ENCODE measurements around the gene ATP11C.
"Not testable (repeated sequence)": the region's sequence is repeated elsewhere in the genome, so short reads cannot be mapped to it uniquely, and the experiment has no call there.

Gene ATP11C

DNA sequence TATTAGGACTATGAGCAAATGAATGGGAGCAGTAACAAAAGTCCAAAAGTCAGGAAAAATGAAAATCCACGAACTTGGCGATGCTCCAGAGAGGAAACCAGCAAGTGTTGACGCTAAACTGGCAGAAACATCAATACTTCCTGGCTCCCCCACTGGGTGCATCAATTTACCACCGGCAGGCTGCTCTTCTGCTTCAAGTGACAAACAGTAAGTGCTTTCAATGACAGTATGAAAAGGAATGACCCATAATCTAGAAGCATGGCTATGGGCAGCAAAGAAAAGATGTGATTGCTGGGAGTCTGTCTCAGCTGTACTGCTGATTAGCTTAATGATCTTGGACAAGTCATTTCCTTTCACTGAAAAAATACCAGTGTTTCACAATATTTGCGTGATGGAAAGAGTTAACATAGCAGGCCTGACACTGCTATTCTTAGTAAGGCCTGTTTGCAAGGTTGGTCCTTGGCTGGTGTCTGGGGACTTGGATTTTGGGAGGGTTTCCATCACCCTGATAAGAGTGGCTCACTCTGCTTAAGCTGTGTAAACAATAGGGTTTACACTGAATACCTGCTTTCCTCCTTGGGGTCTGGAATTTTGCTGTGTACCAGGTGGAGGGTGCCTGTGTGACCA, 8.7 kb downstream of the ATP11C start:
- no peak for DNase-seq

DNA sequence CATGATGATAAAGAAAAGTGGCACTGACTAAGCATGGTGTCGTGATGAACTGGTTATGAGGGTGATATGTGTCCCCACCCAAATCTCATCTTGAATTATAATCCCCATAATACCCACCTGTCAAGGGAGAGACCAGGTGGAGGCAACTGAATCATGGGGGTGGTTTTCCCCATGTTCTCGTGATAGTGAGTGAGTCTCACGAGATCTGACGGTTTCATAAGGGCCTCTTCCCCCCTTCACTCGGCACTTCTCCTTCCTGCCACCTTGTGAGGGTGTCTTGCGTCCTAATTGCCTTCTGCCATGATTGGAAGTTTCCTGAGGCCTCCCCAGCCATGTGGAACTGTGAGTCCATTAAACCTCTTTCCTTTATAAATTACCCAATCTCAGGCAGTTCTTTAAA, 11.7 kb downstream of the ATP11C start:
- not testable (repeated sequence) for DNase-seq

DNA sequence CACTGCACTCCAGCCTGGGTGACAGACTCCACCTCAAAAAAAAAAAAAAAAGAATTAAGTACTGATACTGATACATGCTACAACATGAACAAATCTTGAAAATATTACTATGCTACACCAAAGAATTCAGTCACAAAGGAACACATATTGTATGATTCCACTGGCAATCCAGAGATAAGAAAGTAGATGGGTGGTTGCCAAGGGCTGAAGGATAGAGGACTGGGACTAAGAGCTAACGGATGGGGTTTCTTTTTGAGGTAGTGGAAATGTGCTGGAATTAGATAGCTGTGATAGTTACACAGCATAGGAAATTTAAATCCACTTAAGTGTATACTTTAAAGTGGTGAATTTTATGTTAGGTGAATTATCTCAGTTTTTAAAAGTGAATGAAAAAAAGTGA, 12.5 kb downstream of the ATP11C start:
- DNase-seq = no peak

DNA sequence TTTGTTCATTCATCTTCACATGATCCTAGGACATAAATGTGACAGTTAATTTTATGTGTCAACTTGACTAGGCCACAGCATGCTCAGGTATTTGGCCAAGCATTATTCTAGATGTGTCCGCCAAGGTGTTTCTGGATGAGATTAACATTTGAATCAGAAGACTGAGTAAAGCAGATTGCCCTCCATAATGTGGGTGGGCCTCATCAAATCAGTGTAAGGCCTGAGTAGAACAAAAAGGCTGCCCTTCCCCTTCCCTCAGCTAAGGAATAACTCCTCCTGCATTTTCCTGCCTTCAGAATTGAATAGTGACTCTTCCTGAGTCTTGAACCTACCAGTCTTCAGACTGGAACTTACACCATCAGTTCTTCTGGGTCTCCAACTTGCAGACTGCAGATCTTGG, 18.4 kb downstream of the ATP11C start:
- DNase-seq = no peak

DNA sequence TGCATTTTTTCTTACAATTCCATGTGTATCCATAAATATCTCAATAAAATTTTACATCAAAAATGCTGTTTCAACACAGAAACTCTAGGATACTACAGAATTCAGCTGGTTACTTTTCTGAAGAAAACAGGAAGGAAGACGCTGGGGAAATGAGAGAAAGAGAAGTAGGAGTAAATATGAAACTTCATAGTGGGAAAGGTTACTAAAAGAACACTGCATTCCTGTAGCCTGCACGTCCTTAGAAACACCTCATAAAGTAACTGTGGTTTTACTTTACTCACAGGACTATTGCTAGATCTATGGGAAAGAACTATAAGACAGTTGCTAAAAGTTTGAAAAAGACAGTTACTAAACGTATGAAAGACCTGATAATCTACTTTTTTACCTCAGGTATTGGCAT, 23.1 kb downstream of the ATP11C start:
- DNase-seq = no peak

DNA sequence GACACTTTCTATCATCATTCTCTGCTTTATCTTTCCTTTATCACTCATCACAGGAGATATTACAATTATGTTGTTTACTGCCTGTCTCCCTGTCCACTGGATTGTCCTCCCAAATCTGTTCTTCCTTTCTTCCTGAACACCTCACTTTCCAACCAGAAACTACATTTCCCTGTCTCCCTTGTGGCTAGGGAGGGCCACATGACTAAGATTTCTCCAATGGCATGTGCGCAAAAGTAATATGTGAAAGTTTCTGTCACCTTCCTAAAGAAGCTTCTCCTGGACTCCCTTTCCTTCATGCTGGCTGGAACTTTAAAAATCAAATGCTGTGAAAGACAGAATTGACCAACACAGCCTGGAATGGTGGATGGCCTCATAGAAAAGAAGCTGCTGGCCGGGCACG, 25.8 kb downstream of the ATP11C start:
- DNase-seq = no peak

DNA sequence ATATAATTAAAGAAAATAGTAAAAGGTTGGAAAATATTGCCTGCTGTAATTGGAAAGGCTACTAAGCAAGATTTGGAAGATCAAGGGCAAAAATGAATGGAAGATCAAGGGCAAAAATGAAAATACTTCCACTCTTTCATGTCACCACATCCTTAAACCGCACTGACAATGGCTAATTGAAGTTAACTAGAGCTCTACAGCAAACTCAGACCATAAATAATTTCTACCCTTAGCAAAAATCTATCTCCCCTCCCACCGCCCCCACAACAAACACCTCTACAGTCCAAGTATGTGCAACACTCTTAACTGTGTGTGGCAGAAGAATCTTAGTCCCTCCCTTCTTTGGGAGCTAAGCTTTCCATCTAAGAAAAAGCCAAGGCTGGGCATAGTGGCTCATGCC, 27.1 kb downstream of the ATP11C start:
- DNase-seq = no peak

DNA sequence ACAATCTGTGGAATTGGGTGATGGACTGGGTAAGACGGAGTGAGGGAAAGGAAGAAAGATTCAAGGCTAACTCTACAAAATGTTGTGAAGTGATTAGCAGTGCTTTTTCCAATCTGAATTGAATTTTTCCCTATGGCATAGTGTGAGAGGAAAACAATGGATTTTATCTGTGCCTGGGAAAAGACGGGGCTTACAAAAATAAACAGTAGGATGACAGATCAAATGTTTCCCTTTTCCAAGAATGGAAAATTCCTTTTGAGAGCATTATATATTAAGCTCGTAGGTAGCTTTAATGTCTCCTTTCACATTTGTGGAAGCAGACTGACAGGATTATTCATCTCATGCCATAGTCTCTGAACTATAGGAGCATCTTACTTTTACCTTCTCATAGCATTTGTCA, 27.8 kb downstream of the ATP11C start:
- DNase-seq = no peak

DNA sequence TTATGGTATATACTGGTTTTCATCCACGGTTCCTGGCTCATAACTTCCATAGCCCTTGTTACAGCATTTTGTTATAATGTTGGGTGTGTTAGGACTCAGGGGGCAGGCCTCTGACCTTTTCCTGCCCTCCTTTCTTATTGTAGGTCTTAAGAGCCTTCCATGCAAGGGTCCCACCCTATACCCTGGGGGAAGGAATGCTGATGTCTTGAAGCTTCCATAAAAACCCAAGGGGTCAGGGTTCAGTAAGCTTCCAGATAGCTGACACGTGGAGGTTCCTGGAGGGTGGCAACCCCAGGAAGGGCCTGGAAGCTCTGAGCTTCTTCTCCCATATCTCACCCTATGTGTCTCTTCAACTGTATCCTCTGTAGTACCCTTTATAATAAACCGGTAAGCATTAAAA, 29.6 kb downstream of the ATP11C start:
- DNase-seq = no peak

DNA sequence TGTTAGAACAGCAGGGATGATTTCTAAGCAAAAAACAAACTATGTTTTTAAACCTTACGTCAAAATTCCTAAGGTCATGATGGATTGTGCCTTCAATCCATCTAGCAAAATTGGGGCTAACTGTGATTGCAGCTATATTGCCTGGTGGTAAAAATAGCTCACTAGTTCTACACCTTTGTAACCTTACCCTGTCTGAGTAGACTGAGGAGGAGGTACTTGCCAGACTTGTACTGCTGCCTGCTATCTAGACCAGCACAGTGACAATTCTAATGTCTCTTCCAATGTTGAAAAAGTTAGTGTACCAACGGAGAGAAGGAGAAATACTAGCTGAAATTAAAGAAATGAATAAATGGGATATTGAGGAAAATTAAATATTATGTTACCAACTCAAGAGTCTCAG, 30.3 kb downstream of the ATP11C start:
- DNase-seq = no peak

DNA sequence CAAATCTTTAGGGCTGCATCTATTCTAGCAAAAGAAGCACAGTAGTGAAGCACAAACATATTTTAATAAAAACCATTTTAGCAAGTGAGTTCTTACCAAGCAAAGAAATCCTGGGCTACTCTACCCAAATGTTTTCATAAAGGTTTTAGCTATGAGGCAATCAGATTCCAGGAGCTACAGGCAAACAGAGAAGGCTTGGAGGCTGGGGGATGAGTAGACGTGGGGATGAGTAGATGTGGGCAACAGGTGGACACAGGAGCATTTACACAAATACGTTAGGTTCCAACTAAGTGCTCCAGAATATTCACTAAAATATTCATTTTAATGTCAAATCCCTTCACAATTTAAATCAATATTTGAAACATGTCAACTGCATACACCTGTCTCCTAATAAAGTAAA, 34.5 kb downstream of the ATP11C start:
- no peak for DNase-seq

DNA sequence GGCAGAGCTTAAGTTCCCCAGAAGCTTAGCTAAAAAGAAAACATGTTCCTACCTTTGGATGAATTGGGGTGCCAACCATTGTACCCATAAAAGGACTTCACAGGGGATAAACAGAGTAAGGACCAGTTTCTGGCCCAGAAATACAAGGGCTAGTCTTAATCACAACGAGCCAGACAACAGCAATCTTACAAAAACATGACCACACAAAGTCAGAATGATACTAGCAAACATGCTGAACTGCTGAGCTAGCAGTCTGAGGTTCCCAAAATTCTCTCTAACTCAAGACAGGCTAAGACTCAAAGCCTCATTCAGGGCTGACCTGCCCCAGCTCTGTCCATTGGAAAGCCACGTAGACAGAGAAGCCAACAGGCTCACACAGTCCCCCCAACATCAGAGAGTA, 40.3 kb downstream of the ATP11C start:
- no peak for DNase-seq

DNA sequence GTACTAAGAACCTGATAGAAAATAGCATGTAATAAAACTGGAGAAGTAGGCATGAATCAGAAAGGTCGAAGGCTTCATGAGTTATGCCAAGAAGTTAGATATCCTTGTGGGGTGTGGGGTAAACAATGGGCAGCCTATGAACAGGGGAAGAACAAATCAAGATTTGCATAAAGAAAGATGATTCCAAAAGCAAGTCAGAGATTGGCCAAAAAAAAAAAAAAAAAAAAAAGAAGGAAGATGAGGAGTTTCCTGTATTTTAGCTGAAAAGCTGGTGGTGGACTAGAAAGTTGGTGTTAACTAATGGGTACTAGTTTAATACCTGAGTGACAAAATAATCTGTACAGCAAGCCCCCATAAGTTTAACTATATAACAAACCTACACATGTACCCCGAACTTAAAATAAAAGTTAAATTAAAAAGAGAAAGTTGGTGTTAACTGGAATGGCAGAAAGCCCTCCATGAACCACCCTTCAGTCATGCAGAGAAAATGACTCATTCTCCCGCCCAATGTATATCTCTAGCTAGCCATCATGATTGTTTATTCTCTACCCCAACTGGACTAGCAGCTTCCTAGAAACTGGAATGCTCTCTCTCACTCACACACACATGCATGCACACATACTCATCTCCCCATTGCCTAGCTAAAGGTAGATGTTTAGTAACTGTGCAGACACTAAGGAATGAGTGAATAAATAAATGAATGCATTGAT, 41.7 kb downstream of the ATP11C start:
- no peak for DNase-seq

DNA sequence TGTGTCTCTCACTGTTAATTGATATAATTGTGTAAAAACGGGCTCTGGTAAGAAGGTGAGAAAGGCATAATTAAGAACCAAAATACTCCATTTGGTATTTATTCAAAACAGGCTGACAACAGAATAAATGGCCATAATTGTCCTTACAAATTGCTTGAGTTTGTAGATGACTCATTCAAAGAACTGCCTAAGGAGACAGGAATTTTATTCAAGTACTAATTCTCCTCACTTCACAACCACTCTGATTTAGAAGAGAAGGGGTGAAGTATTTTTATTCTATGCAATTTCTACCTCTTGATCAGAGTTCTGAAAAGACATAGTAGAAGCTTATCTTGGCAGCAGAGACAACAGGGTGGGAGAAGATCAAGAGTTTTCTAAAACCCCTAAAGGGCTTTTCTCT, 43.1 kb downstream of the ATP11C start:
- no peak for DNase-seq

DNA sequence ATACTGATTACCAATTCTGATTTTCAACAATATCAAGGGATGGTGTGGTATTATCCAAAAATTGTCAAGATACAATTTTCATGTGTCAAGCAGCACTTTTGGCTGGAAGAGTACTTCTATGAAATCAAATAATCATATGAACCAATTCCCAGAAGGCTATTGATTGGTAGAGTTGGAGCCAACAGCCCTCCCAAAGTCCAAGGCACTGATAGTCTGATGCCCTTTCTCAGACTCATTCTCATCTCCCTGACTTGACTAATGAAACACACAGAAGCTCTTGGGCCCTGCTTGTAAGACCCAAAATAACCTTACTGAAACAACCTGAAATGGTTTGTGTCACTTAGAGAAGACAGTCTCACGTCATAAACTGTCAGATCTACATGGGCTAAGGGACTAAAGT, 48.9 kb downstream of the ATP11C start:
- DNase-seq = no peak

DNA sequence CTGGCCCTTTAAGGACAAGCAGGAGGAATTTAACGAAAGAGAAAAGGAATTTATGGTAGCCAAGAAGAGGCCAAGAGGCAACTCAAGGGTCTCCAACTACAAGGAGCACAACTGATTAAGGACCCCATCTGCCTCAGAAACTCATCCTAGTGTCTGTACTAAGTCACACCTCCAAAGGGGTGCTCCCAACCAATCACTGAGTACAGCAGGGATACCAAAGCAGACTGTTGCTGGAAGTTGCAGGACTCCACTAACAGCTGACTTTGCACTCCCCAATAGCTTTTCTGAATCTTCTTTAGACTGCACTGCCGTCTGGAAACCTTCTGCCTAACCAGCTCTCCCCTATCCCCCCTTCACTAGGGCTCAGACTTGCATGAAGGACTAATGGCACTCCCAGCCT, 50.6 kb downstream of the ATP11C start:
- no peak for DNase-seq

DNA sequence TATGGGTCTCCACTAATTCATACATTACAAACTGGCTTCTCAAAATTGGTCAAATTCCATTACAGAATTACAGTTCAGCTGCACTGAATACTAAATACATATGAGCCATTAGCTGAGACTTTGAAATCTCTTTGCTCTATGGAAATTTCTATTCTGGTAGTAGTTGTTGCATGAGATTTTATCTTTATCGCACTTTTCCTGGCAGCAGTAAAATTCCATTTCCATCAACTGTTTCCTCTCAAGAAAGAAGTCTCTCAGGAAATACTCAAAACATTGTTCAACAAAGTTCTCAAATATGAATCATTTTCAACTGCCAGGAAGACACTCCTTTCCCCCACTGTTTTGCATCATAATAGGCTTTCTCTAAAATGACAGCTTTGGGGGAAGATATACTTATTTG, 51.3 kb downstream of the ATP11C start:
- DNase-seq = no peak

DNA sequence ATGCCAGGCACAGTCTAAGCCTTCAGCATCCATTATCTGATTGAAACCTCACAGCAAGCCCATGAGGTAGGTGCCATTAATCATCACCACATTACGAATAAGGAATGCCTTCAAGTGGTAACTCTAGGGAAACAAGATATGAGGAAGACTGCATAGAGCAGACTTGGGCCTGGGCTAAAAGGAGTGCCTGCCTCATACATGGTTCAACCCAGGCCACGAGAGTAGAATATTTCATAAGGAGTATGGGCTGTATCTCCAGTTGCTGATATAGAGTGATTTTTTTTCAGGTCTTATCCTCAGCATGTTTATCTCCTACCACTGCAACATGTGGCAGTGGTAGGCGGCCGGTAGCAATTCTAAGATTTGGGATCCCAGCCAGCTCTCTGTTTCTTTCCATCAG, 51.7 kb downstream of the ATP11C start:
- DNase-seq = peak; percentile 1

DNA sequence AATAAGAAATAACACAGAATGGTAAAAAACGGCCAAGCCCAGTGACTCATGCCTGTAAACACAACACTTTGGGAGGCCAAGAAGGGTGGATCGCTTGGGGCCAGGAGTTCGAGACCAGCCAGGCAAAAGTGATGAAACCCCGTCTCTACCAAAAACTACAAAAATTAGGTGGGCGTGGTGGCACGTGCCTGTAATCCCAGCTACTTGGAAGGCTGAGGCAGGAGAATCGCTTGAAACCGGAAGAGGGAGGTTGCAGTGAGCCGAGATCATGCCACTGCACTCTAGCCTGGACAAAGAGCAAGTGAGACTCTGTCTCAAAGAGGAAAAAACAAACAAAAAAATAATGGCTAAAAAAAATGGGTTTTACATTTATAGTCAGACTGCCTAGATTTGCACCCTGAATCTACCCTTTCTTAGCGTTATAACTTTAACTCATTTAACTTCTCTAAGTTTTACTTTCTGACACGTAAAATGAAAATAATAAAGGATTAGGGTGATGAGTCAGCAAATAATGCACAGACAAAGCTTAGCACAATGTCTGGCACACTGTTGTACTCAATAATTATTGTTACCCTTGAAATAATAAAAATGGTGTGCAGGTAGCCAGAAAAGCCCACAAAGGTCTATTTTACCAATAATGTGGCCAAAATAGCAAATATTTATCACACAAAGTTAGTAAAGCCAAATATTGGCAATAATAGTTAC, 55.0 kb downstream of the ATP11C start:
- DNase-seq = no peak

DNA sequence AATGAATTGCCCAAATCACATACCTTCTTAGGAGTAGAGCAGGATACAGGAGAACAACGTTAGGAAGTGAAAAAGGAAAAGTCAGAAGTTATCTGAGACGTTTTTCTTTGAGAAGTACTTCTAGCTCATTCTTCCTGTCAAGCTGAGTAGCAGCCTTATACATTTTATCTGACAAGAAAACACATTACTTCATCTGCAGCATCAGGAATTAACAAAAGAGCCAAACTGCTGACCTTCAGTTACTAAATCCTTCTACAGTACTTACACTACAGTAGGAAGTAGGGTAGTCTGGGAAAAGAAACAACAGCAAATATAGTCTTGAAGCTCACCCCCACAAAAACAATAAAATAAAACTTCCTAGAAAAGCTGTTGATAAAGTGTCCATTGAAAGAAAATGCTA, 57.0 kb downstream of the ATP11C start:
- no peak for DNase-seq

DNA sequence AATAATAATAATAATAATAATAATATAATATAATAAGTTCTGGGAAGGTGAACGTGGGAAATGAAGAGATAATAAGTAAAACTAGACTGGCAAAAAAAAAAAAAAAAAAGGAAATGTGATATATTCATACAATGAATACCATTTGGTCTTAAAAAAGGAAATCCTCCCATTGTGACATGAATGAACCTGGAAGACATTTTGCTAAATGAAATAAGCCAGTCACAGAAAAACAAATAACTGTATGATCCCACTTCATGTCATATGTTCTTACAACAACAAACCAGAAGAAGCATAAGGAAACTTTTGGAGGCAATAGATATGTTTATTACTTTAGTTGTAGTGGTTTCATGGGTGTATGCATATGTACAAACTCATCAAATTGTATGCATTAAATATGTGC, 63.1 kb downstream of the ATP11C start:
- no peak for DNase-seq

DNA sequence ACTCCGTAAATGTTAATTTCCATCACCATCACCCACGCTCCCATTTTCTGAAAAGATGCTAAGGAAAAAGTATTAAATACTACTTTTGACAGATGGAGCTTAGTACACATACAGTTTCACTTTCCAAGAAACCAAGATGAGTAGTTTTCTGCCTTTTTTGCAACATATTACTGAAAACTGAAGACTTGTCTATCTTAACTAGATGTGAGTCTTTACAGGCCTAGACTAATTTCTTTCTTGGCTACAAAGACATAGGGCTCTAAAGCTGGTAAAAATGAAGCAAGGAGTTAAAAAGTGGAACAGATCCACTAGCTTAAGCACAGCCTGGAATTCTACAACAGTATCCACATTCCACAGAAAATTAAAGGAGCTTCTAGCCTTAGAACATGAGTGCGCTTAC, 68.2 kb downstream of the ATP11C start:
- DNase-seq = no peak

DNA sequence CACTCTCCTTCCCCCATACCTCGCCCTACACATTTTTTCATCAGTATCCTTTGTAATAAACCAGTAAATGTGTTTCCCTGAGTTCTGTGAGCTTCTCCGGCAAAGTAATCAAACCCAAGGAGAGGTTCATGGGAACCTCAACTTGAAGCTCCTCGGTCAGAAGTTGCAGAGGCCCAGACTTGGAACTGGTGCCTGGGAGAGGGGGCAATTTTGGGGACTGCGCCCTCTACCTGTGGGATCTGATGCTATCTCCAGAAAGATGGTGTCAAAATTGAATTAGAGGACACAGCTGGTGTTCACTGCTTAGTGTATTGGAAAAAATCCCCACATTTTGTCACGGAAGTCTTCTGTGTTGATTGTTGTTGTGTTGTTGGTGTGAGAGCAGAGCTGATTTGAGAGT, 70.6 kb downstream of the ATP11C start:
- no peak for DNase-seq

DNA sequence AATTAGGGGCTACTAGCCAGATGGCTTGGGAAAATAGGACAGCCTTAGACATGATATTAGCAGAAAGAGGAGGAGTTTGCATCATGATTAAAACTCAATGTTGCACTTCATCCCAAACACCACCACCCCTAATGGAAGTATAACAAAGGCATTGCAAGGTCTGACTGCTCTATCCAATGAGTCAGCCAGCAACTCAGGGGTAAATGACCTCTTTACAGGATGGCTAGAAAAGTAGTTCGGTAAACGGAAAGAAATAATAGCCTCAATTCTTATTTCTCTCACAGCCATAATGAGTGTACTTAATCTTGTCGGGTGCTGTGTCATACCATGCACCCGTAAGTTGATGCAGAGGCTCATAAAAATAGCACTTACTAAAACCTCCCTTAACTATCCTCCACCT, 76.0 kb downstream of the ATP11C start:
- DNase-seq = not testable (repeated sequence)

DNA sequence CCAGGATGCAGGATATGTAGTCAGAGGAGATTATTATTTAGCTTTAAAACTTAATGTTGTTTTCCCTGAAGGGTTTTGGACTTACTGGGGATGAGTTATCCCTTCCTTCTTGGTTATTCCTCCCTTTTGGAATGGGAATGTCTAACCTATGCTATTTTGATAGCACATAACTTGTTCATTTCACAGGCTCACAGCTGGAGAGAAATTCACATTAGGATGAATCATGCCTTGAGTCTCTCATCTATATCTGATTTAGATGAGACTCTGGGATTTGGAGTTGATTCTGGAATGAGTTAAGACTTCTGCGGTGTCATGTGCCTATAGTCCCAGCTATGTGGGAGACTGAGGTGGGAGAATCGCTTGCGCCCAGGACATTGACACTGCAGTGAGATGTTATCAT, 81.1 kb downstream of the ATP11C start:
- DNase-seq = no peak
